Fibroblast of pulmonary artery (primary cell): Measurements from ENCODE around the gene TPPP.

Source experiments
- DNase-seq: peaks from one replicate; pipeline ENCODE4 v3.0.0-alpha.2; 2010; ENCODE audit warnings: low read depth
- H3K4me3 ChIP-seq: replicated peaks from 2 replicates; pipeline ENCODE4 v1.5.1; 2011; ENCODE audit warnings: low read depth, mild to moderate bottlenecking, control low read depth, low read length, moderate library complexity
- TF ChIP-seq, protein P1 (sequence below): IDR thresholded peaks from 2 replicates; pipeline ENCODE4 v1.5.1; 2011; ENCODE audit warnings: mild to moderate bottlenecking, control low read depth, low read length, inconsistent platforms; ENCODE audit errors: missing control alignments

Gene TPPP

DNA sequence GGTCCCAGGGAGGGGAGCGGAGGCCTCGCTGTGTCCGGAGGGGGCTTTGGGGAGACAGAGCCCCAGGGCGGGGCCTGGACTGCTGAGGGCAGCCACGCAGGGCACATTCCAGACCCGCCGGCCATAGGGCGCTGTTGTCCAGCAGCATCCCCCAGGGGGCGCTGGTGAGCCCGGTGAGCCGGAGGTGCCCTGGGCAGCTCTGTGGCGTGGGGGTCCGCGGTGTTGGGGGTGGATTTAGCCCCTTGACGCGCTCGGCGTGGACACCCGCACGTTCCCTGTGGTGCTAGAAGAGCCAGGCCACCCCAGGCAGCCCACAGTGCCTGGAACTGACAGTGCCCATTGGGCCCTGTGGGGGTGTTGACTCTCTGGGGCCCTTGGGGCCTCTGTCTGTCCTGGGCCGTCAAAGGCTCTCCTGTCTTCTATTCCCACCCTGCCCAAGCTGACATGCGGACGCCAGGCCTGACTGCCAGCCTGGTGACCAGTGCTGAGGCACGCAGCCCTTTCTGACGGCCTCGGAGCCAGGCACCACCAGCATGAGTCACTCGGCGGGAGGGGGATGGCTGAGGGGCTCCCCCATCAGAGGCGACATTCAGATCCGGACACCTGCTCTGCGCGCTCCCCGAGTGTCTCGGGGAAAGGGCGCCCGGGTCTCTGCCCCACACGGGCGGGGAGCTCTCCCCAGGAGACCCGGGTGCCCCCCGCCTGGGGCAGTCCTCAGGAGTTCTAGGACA is 23.9 kb downstream of the TPPP start:
- no peak overlapping the region for H3K4me3 ChIP-seq
- DNase-seq: peak; percentile 16
- TF ChIP-seq, protein P1, sequence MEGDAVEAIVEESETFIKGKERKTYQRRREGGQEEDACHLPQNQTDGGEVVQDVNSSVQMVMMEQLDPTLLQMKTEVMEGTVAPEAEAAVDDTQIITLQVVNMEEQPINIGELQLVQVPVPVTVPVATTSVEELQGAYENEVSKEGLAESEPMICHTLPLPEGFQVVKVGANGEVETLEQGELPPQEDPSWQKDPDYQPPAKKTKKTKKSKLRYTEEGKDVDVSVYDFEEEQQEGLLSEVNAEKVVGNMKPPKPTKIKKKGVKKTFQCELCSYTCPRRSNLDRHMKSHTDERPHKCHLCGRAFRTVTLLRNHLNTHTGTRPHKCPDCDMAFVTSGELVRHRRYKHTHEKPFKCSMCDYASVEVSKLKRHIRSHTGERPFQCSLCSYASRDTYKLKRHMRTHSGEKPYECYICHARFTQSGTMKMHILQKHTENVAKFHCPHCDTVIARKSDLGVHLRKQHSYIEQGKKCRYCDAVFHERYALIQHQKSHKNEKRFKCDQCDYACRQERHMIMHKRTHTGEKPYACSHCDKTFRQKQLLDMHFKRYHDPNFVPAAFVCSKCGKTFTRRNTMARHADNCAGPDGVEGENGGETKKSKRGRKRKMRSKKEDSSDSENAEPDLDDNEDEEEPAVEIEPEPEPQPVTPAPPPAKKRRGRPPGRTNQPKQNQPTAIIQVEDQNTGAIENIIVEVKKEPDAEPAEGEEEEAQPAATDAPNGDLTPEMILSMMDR: peak; percentile 61

DNA sequence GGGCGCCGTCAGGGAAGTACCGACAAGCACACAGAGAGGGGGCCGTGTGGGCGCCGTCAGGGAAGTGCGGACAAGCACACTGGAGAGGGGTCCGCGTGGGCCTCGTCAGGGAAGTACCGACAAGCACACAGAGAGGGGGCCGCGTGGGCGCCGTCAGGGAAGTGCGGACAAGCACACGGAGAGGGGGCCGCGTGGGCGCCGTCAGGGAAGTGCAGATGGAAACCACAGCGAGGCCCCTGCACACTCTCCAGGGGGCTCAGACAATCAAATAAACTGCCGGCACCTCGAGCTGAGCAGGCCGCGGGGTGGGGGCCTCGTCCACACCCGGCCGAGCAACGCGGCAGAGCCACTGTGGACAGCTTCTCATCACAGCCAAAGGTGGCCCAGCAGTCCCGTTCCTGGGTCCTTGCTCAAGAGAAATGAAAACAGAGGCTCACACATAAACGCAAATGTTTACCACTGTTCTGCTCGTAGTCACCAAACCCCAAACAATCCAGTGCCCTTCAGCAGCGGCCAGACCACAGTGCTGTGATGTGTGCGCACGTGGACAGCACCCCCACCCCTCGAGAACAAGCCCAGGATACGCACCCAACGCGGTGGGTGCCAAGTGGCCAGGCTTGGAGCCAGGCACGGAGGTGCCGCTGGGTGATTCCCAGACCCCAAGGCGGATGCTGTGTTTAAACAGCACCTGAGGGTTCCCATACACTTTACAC is 24.7 kb downstream of the TPPP start:
- H3K4me3 ChIP-seq: no peak overlapping the region
- DNase-seq: no peak
- TF ChIP-seq, protein P1: no peak

DNA sequence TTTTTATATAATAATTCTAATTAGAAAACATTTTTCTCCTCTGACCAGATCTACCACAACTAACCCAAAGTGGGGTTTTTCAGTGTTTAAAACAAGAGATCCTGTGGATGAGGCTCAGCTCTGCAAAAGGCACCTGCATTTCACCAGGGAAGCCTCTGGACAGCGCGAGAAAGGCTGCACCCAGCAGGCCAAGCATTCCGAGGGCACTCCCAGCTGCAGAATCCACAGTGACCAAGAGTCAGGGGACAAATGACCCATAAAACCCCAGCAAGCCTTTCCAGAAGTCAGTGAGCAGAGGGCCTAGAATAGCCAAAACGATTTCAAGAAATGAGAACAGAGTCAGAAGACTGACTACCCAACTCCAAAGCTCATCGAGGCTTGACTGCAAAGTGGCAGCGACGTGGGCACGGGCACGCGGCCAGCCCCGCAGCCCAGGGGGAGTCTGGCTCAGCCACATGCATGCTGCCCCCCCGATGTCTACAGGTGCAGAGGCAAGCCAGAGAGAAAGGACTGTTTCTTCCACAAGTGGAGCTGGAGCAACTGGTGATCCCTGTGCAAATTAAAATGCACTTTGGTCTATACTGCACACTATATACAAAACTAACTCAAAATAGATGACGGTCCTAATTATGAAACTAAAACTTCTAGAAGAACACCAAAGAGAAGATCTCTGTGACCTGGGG is 26.2 kb downstream of the TPPP start:
- no peak for DNase-seq
- TF ChIP-seq, protein P1: no peak
- no peak overlapping the region for H3K4me3 ChIP-seq

DNA sequence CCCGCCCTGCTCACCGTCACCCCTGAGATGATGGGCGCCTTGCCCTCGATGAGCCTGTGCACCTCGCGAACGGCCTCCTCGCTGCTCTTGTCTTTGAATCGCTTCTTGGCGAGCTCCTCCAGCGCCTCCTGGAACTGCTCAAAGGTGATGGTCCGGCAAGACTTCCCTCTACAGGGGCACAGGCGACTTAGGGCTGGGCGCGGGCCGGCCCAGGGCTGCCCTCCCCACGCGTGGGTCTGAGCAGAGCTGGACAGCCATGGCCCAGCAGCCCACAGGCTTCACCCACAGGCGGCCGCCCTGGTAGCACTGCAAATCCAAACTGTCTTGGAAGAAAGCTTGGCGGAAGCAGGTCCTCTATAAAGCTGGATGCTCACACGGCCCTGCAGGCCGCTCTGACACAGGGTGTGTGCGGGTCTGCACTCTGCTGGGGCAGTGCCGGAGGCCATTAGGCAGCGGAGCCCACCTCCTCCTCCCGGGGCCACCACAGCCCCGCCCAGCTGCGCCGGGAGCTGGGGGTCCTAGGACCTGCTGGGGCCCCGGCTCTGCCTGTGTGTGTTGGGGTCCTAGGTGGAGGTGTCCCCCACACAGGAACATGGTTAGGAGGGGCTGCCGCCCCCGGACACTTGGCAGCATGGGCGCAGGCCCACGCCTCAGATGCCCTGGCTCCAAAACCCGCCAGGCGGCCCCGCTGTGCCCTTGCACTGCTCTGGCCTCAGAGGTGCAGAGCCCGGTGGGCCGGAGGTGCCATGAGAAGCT is 27.0 kb downstream of the TPPP start:
- no peak for DNase-seq
- TF ChIP-seq, protein P1: no peak
- no peak overlapping the region for H3K4me3 ChIP-seq

DNA sequence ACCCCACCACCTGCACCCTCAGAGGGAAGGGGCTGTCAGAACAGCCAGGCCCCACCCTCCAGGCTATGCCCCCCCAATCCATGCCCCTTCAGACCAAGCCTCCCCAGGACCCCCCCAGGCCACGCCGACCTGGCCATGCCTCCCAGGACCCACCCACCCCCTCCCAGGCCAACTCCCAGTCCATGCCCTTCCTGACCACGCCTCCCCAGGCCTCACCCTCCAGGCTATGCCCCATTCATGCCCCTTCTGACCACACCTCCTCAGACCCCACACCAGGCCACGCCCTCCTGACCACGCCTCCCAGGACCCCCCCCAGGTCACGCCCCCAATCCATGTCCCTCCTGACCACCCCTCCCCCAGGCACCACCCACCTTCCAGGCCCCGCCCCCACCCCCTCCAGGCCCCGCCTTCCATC is 27.6 kb downstream of the TPPP start:
- TF ChIP-seq, protein P1: no peak
- no peak for DNase-seq
- no peak overlapping the region for H3K4me3 ChIP-seq

DNA sequence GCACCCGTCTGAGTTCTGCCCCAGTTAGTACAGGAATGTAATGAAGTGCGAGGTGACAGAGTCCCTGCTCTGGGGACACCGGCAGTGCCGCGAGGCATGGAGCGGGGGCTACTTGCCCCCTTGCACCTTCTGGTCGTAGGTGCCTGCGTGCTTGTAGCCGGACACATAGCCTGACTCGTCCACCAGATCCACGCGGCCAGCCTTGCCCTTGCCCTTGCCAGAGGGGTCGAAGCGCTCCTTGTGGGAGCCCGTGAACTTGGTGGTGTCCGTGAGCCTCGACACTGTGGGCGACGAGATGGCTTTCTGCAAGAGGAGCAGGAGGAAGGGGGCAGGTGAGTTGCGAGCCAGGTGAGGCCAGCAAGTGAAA is 28.2 kb downstream of the TPPP start:
- H3K4me3 ChIP-seq: no peak overlapping the region
- TF ChIP-seq, protein P1: no peak
- DNase-seq: no peak
